GM15510 (cell line): ENCODE results near the gene AUTS2.

Experiments used
- POLR2A ChIP-seq: IDR thresholded peaks from 3 replicates; pipeline ENCODE4 v1.6.1; 2011; ENCODE audit warnings: borderline replicate concordance; ENCODE audit not compliant: insufficient read length; ENCODE audit errors: extremely low read depth

Gene AUTS2

GRCh38 chr7:70602117-70602516, 1003.8 kb downstream of the AUTS2 start:
- TF ChIP-seq POLR2A, result no peak

- no peak for TF ChIP-seq POLR2A
These were observed 1009.0 kb downstream of the AUTS2 start for GRCh38 chr7:70607281-70607680.

- TF ChIP-seq POLR2A, result no peak
These were observed 1009.5 kb downstream of the AUTS2 start for GRCh38 chr7:70607759-70608158.

GRCh38 chr7:70608229-70608628, 1010.0 kb downstream of the AUTS2 start:
- no peak for TF ChIP-seq POLR2A

GRCh38 chr7:70612811-70613210, 1014.5 kb downstream of the AUTS2 start:
- TF ChIP-seq POLR2A, result no peak

GRCh38 chr7:70614237-70615045, 1016.2 kb downstream of the AUTS2 start:
- TF ChIP-seq POLR2A, result no peak

- no peak for TF ChIP-seq POLR2A
These were observed 1016.9 kb downstream of the AUTS2 start for GRCh38 chr7:70615066-70615606.

- TF ChIP-seq POLR2A, result no peak
These were observed 1017.9 kb downstream of the AUTS2 start for GRCh38 chr7:70616211-70616610.

- TF ChIP-seq POLR2A, result no peak
These were observed 1018.5 kb downstream of the AUTS2 start for GRCh38 chr7:70616821-70617220.

- TF ChIP-seq POLR2A, result no peak
These were observed 1019.8 kb downstream of the AUTS2 start for GRCh38 chr7:70618020-70618551.

- TF ChIP-seq POLR2A, result no peak
These were observed 1020.9 kb downstream of the AUTS2 start for GRCh38 chr7:70619130-70619529.

- no peak for TF ChIP-seq POLR2A
These were observed 1021.4 kb downstream of the AUTS2 start for GRCh38 chr7:70619659-70620058.

- no peak for TF ChIP-seq POLR2A
These were observed 1022.2 kb downstream of the AUTS2 start for GRCh38 chr7:70620333-70621055.

- TF ChIP-seq POLR2A, result no peak
These were observed 1023.8 kb downstream of the AUTS2 start for GRCh38 chr7:70621954-70622600.

GRCh38 chr7:70622936-70623335, 1024.7 kb downstream of the AUTS2 start:
- no peak for TF ChIP-seq POLR2A
